HG02759 (cell line): ENCODE data around the gene NLRP6.

Source experiments
- ATAC-seq: cut with Tn5 transposase; IDR thresholded peaks from one replicate; pipeline ENCODE4 v1.9.1; 2021; ENCODE audit warnings: mild to moderate bottlenecking, moderate library complexity; ENCODE audit not compliant: unreplicated experiment

NLRP6 gene

GRCh38 chr11:292211-293121 lies 14.3 kb downstream of the NLRP6 start:
- ATAC-seq: no peak

- no peak for ATAC-seq
Measured at GRCh38 chr11:293271-293851, 15.2 kb downstream of the NLRP6 start.

DNA sequence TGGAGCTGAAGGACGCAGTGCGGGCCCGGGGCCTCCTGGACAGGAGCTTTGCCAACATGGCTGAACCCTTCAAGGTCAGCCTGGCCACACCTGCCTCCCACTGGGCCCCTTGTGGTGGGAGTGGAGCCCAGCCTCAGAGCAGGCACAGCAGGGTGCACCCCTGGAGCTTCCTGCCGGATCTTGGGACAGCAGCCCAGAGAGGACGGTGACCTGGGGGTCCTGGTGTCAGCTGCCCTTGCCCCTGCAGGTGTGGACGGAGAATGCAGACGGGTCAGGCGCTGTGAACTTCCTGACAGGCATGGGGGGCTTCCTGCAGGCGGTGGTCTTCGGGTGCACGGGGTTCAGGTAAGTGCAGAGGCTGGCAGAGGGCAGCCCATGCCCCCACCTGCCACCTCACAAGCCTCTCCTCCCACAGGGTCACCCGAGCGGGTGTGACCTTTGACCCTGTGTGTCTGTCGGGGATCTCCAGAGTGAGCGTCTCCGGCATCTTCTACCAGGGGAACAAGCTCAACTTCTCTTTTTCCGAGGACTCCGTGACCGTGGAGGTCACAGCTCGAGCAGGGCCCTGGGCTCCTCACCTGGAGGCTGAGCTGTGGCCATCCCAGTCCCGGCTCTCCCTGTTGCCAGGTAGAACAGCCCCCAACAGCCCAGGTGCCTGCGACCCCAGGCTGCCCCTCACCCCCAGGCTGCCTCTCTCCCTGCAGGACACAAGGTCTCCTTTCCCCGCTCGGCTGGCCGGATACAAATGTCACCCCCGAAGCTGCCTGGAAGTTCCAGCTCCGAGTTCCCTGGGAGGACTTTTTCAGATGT lies 15.8 kb downstream of the NLRP6 start:
- no peak for ATAC-seq

DNA sequence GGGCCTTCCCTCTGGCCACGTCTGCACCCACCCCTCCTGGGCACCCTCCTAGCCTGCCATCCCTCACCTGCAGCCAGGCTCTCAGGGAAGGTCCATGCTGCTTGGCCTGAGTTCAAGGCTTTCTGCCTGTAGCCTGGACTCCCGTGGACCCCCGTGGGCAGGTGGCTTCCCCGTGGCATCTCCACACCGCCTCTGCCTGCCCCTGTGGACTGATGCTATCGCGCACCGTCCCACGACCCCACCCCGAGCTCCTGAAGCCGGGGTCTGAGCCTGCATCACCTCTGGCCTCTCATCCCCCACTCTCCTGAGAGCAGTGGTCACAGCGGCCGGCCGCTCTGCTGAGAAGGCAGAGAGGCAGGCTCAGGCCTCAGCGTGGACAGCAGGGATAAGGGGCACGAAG lies 16.6 kb downstream of the NLRP6 start:
- ATAC-seq: no peak

GRCh38 chr11:295351-296170 lies 17.4 kb downstream of the NLRP6 start:
- no peak for ATAC-seq

GRCh38 chr11:296171-297050 lies 18.2 kb downstream of the NLRP6 start:
- no peak for ATAC-seq

DNA sequence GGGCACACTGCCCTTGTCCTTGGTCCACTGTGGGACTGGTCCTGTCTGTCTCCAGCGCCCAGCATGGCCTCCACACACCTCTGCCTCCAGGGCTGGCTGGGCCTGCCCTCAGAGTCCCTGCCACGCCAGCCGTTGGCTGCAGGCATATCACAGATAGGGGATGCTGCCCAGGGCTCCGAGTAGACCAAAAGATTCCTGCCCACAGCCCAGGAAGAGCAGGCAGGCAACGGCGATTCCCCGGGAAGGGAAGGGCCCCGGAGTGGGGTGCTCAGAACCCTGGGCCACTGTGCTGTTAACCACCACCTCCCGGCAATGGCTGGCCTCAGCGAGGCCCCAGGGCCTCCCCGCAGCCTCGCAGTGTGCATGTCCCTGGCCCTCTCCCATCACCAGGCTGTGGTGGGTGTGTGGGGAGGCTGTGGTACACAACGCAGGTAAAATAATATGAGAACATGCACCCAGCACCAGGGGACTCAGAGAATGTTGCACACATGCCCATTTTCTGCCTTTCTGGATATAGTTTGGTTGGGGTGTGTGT lies 18.9 kb downstream of the NLRP6 start:
- ATAC-seq: no peak

DNA sequence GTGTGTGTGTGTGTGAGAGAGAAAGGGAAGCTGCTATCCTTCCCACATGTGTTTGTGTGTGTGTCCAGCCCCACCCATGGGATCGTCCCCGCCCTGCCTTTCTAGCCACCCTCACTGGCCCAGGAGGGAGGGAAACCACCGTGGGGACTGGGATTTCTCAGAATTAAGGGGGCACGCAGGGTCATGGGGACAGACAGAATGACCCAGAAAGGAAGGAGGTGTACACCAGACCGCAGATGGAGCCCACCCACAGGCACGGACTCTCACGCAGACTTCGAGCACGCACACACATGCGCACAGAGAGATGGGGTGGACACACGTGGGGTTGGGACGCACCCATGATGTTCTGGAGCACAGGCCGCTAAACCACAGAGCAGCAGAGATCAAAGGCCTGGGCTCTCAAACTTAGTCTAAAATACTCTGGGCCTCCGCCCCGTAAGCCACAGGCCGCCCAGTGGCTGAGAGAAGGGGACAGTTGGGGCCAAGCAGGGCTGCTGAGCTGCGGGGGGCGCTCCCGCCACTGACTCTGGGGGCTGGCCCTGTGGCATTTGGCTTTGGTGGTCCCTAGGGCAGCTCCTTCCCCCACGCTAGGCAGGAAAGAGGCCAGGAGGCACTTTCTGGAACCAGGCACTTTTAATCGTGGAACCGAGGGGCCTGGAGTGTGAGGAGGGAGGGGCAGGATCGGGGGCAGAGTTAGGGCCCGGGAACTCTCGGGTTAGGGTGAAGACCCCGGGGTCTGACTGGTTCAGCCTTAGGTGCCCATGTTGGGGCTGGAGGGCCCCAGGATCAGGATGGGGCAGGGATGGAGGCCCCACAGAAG lies 19.6 kb downstream of the NLRP6 start:
- no peak for ATAC-seq

GRCh38 chr11:298406-299065 lies 20.3 kb downstream of the NLRP6 start:
- no peak for ATAC-seq

DNA sequence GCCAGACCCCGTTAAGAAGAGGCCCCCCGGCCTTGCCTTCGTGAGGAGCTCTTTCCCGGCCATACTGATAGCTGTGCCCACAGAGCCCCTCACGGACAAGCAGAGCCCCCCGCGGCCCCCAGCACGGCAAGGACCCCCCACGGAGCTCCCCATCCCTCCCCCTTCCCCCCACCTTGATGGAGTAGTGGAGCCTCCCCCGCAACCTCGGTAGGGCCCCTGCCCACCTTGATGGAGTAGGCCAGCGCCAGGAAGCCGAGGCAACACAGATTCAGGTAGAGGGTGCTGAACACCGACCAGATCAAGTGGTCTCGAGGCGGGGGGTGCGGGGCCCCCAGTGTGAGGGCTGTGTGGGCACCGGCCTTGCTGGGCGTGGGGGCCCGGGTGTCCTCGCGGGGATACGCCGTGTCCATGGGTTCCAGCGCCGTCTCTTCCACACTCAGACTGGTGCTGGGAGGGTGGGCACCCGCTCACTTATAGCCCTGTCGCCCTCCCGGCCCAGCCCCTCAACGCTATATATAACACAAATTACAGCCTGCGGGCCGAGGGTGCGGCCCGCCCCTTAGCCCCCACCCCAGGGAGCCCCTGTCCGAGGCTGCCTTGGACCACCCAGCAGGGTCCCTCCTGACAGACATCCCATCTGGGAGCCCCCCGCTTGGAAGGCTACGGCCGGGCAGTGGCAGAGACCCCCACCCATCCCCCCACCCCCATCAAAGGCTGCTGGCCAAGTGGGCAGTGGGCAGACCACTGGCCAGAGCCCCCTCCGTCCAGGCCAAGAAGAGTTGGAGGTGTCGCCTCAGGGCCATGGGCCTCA lies 21.1 kb downstream of the NLRP6 start, which contains the start of gene IFITM5:
IFITM5 (minus strand) TSS at position 446 of the 811 bp plus-strand sequence; CDS start at position 410, 36 bp downstream.
- no peak for ATAC-seq

DNA sequence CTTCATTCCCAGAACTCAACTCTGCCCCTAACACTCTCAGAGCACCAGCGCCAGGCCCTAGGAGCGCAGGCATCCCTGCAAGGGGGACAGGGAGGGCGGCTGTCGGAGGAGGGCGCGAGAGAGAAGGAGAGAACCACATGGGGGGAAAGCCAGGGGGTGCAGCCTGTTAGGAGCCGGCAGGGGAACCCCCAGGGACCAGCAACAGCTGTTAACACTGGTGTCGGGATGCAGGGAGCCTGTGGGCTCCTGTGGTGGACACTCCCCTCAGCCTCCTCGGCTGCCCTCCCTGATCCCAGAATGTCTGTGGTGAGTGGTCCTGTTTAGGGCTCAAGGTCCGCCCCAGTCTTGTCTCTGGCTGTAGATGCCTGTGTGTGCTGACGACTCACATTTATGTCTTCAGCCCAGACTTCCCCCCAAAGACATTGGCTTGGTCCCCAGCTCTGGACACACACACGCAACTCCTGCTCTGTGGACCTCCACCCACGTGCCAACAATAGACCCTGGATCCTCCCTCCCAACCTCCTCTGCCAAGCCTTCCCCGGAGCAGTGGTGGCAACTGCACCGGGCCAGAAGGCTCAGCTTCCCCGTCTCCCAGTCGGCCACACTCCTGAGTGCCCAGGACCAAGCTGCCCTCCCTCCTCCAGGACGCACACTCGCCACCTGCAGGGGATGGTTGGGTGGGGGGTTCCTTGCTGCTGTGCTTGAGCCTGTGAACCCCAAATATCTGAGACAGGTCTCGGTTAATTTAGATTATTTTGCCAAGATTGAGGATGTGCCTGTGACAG lies 21.9 kb downstream of the NLRP6 start:
- ATAC-seq: no peak

DNA sequence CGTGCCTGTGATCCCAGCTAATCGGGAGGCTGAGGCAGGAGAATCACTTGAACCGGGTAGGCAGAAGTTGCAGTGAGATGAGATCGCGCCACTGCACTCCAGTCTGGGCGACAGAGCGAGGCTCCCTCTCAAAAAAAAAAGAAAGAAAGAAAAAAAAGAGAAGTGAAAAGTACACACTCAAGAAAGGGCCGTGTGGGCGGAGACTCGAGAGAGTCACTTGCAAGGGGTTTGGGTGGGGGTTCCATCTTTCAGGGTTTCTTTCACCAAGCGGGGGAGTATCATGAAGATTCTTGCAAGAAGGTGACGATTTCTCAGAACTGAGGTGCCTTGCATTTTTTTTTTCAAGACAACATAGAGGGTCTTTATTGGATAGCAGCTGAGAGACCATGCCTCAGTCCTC lies 25.2 kb downstream of the NLRP6 start:
- no peak for ATAC-seq

DNA sequence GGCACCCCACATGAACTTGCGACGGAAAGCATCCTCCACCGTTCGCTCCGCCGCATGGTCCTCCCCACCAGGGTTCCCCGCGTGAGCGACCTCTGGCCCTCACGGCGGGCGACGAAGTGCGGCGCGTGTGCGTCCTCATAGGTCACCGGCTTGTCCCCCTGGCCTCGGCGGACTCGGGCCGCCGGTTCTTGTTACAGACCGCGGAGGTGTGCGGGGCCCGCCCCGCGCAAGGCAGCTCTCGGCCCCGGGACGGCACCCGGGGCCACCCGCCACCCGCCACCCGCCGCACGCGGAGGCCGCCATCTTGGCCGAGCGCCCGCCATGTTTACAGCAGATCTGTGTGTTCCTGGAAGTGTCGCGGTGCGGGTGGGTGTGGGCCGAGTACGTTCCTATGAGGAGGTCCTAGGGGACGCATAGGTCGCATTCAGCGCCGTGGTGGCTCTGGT lies 25.9 kb downstream of the NLRP6 start:
- ATAC-seq: no peak

DNA sequence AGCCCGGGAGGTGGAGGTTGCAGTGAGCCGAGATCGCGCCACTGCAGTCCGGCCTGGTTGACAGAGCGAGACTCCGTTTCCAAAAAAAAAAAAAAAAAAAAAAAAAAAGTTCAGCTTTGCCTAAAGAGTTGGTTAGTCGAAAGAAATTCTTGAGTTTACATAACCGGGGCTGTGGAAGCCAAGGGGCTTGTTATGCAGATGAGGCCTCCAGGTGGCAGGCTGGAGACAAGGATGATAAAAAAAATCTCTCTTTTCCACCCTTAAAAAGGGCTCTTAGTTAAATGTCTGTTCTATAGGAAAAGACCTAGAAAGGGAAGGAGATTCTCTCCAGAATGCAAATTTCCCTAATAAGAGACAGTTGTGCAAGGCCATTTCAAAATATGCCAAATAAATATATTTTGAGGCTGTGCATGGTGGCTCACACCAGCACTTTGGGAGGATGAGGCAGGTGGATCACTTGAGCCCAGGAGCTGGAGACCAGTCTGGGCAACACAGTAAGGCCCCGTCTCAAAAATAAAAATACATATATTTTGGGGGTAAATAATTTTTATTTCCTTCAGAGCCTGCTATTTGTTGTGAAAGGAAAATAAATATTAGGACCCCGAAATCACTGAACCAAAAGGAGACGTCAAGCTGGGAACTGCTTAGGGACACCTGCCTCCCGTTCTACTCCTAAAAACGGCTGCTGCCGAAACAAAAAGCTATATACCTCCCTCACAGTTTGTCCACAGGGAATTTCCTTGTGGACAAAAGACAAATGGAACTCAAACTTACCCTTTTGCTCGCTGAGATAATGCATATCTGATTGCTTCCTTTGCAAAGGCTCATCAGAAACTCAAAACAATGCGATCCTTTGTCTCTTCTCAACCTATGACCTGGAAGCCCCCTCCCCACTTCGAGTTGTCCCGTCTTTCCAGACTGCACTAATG lies 27.0 kb downstream of the NLRP6 start:
- ATAC-seq: no peak

- no peak for ATAC-seq
Measured at GRCh38 chr11:305844-306211, 27.6 kb downstream of the NLRP6 start.
